ENCODE data around the gene SLAIN1. TPM values are rescaled to one million over a fixed set of nuclear protein-coding genes. Genes with fewer than 3 reads are reported as not detected.

Gene SLAIN1
- 0.16 and 0.26 TPM in 2 replicates for total RNA-seq

GRCh38 chr13:77697217-77698103, at the start of gene SLAIN1:
TSS of gene SLAIN1 (plus strand) at chr13:77697687. CDS start at chr13:77697914, 227 bp downstream.

Other genes starting within 250 kb of the SLAIN1 start
- under 0.01 and 0.09 TPM in 2 replicates for gene SCEL, start 162.0 kb upstream of the SLAIN1 start, total RNA-seq
- 46.2 and 62.6 TPM in 2 replicates for gene EDNRB, start 221.1 kb downstream of the SLAIN1 start, total RNA-seq